C4-2B (cell line): Measurements from ENCODE around the gene PCDHGB2.
"Not testable (repeated sequence)": the region's sequence is repeated elsewhere in the genome, so short reads cannot be mapped to it uniquely, and the experiment has no call there.

ENCODE experiments used
- H3K27ac ChIP-seq: fragments of 450-650 bp; 2 replicates; pipeline ENCODE4 v1.5.1; 2017
- CTCF ChIP-seq: fragments of 450-650 bp; conservative IDR thresholded peaks from 2 replicates; pipeline ENCODE4 v1.5.1; 2017; ENCODE audit warnings: mild to moderate bottlenecking
- ZFX ChIP-seq: fragments of 450-650 bp; IDR thresholded peaks from 2 replicates; pipeline ENCODE4 v1.6.1; 2017

Gene PCDHGB2

GRCh38 chr5:141397756-141398551 lies 38.2 kb downstream of the PCDHGB2 start, which contains the start of gene PCDHGB5:
Gene PCDHGB5, plus strand, starts transcription at chr5:141397947. Its CDS starts 181 bp downstream, at chr5:141398128.
- H3K27ac ChIP-seq: not testable (repeated sequence)
- TF ChIP-seq CTCF: peak; percentile 82

- TF ChIP-seq ZFX (no peak), CTCF (no peak)
- no peak overlapping the region for H3K27ac ChIP-seq
Observed at GRCh38 chr5:141398608-141399007, 38.8 kb downstream of the PCDHGB2 start.

- H3K27ac ChIP-seq: no peak overlapping the region
- TF ChIP-seq ZFX: no peak
- TF ChIP-seq CTCF: no peak
Observed at GRCh38 chr5:141399555-141400258, 39.9 kb downstream of the PCDHGB2 start.

GRCh38 chr5:141402553-141403243 lies 42.9 kb downstream of the PCDHGB2 start, which contains the start of gene PCDHGA9:
Gene PCDHGA9, plus strand, starts transcription at chr5:141402778. Its CDS starts 175 bp downstream, at chr5:141402953.
- no peak within 1 kb of the TSS for H3K27ac ChIP-seq
- peak; percentile 80 for TF ChIP-seq CTCF
- TF ChIP-seq ZFX: no peak

GRCh38 chr5:141403387-141403786 lies 43.6 kb downstream of the PCDHGB2 start:
- TF ChIP-seq ZFX (no peak), CTCF (no peak)

GRCh38 chr5:141407790-141408505 lies 48.2 kb downstream of the PCDHGB2 start, which contains the start of gene PCDHGB6:
Gene PCDHGB6, plus strand, starts transcription at chr5:141408021. Its CDS starts 182 bp downstream, at chr5:141408203.
- TF ChIP-seq CTCF: peak; percentile 78
- H3K27ac ChIP-seq: not testable (repeated sequence)

More at GRCh38 chr5:141403387-141403786, 43.6 kb downstream of the PCDHGB2 start:
- no peak overlapping the region for H3K27ac ChIP-seq
